NCI-H510A treated with DMSO at 0.1 percent for 48 hours (cell line): ENCODE results near the gene TLN1.

Experiments used
- DNase-seq: peaks from one replicate; lab custom pipeline; 2025; lab: John Stamatoyannopoulos, UW

Gene TLN1

DNA sequence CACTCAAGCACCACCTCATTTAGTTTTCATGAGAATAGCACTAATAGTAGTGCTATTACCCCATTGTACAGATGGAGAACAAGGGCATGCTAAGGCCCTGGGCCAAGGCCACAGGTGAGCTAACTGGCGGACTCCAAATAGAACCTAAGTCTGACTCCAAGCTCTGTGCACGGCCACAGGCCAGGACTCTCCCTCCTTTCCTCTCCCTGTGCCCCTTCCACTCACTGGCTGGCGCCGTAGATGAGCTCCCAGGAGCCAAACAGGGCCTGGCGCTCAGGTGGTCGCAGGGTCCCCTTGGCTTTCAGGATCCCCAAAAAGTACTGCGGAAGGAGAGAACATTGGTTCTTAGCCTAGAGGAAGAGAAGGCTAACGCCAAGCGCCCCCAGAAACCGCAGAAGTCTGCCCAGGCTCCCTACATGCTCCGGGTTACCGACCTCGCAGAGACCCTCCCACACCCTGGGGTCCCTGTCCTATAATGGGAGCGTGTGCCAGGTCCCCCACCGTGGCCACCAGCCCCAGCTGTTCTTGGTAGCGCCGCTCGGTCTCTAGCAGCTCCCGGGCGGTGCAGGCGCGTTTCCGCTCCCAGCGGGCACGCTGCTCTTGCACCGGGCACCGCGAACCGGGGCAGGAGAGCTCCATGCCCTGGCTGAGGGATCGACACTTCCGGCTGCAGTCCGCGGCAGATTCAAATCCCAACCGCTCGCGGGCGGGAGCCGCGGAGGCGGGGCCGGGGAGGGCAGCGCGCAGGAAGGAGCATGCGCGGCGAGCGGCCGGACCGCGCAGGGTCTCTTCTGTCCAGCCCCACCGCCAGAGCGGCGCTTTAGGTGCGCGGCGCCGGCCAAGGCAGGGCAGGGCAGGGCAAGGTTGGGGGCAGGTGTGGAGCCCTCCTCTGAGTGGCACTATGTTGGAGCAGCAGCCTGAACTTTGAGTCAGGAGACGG is 67.2 kb downstream of the TLN1 start, which contains the start of gene ARHGEF39:
ARHGEF39 (minus strand) TSS at position 665 of the 940 bp plus-strand sequence; CDS start at position 639, 26 bp downstream.
- DNase-seq: peak; percentile 71

DNA sequence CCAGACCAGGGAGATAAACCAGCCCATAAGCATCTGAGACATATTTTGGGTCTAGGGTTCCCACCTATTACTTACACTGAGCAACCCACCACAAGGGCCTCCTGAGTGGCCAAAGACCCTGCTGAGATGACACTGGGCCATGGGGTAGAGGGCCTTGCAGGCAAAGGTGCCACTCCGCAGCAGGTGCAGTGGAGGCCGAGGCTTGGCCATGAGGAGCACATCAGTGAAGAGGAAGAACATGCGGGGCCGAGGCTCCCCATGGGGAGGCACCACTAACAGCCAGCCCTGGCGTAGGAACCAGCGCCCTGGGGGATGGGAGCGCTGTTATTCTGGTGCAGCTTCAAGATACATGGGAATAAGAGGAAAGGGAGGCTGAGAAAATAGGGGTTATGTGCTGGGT is 69.6 kb downstream of the TLN1 start:
- DNase-seq: no peak

DNA sequence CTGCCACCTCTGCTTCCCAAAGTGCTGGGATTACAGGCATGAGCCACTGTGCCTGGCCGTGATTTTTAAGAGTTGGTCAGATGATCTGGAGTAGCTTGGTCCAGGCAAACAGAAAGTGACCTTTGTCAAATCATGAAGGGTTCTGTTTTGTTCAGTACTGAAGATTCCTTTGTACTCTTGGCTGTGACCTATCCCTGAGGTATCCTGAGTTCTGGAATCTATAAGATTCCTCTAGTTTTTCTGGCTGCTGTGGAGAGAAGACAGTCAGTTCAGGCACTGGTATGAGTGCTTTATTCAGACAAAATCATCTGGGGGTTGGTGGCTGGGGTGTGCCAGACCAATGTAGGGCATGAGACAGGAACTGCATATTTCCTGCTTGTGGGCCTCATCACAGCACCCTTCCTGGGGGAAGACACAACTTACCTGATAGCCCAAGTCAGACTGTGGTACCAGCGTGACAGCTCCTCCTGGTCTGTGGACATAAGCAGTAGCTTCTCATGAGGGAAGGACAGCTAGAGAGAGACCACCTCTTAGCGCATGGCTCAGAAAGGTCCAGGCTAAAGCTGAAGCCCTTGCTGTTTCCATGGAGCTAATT is 70.1 kb downstream of the TLN1 start:
- DNase-seq: no peak

- no peak for DNase-seq
Observed at GRCh38 chr9:35660966-35661415, 71.0 kb downstream of the TLN1 start.

DNA sequence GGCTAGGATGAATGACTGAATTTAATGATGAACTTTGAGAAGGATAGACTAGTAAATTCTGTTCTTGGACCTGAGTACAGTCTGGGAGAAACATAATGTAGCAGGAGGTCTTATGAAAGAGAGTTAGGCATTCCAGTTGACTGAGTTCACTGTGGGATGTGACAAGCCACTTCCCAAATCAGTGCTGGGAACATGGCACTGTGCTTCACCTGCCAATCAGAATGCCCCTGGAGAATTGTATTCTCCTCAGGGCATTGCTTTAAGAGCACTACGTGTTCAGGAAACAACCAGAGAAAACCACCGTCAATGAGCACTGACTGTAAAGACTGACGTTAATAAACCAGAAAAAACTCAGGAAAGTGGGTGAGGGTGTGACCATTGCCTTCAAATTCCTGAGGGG is 72.7 kb downstream of the TLN1 start:
- DNase-seq: no peak

- peak; percentile 23 for DNase-seq
Observed at GRCh38 chr9:35658968-35659220, 73.1 kb downstream of the TLN1 start.

GRCh38 chr9:35658137-35658967 is 73.6 kb downstream of the TLN1 start, which contains the start of gene CCDC107:
Gene CCDC107, plus strand, starts transcription at chr9:35658292. Its CDS starts 88 bp downstream, at chr9:35658380.
- DNase-seq: peak; percentile 75

GRCh38 chr9:35657546-35658136 is 74.4 kb downstream of the TLN1 start, which contains the start of gene RMRP:
Gene RMRP, minus strand, starts transcription at chr9:35658019.
- DNase-seq: peak; percentile 91

DNA sequence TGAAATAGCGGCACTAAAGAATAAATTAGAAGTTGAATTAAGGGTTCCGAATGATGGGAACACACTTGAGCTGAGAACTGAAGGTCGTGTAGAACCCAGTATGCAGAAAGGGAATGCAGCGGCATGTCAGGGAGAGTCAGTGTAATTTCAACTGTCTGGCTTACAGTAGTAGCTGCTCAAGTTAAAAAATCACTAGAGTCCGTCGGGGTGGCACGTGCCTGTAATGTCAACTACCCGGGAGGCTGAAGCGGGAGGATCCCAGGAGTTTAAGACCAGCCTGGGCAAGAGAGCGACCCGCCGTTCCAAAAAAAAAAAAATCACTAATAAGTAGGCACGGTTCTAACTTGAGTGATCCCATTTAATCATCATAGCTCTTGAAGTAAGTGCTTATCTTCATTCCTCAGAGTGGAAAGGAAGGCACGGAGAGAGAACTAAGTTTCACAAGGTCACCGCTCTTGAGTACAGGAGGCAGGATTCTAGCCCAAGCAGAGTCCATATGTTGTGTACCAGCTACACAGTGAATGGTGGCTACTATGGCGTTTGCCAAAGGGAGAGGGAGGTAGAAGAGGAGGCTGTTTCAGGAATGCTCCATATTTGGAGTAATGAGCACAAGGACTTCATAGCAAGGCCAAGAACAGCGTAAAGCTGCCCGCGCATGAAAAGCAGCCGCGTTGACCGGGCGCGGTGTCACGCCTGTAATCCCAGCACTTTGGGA is 75.0 kb downstream of the TLN1 start:
- DNase-seq: peak; percentile 15

GRCh38 chr9:35656348-35656747 is 75.6 kb downstream of the TLN1 start:
- no peak for DNase-seq

- DNase-seq: no peak
Observed at GRCh38 chr9:35653611-35654010, 78.4 kb downstream of the TLN1 start.

DNA sequence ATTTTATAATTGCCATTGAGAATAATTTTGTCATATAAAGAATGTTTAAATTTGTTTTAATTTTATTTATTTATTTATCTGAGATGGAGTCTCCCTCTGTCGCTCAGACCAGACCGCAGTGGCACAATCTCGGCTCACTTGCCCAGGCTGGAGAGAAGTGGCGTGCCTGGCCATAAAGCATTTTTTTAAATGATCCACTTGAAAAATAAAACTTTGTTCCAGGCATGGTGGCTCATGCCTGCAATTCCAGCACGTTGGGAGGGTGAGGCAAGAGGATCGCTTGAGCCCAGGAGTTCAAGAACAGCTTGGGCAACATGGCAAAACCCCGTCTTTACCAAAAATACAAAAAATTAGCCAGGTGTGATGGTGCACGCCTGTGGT is 79.2 kb downstream of the TLN1 start:
- no peak for DNase-seq

GRCh38 chr9:35651956-35652828 is 79.8 kb downstream of the TLN1 start:
- DNase-seq: no peak

DNA sequence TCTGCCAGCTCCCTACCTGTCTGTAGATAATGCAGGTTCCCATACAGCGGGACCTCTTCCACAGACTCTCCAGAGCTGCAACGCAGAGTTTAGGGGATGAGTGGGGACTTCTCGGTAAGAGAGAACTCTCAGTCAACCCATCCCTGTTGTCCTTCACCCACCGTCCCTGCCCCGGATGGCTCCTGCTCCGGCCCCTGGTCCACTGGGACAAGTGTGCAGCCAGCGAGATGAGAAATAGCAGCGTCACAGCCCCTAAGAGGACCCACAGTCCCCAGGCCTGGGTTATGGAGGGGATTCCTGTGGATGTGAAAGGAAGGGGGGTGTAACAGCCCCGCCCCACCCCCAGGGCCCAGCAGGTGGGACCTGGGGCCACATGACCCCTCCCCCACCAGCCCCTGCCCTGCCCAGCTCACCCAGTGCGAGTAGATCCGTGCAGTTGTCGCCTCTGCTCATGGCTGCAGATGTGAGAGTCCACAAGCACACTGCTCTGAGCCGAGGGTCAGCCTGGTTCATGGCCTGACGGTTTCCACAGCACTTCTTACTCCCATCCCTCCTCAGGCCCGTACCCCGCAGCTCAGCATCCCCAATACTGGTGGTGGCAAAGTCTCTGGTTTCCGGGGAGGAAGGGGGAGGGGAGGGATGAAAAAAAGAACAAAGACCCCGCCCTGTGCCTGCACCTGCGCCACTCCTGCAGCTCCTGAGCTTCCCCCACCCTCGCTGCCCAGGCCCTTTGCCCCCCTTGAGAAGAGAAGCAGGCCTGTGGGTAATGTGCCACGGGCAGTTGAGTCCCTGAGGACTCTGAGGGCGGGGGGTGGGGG is 81.4 kb downstream of the TLN1 start, which contains the start of gene SIT1:
SIT1 (minus strand) TSS at position 591 of the 818 bp plus-strand sequence; CDS start at position 513, 78 bp downstream.
- peak; percentile 39 for DNase-seq

DNA sequence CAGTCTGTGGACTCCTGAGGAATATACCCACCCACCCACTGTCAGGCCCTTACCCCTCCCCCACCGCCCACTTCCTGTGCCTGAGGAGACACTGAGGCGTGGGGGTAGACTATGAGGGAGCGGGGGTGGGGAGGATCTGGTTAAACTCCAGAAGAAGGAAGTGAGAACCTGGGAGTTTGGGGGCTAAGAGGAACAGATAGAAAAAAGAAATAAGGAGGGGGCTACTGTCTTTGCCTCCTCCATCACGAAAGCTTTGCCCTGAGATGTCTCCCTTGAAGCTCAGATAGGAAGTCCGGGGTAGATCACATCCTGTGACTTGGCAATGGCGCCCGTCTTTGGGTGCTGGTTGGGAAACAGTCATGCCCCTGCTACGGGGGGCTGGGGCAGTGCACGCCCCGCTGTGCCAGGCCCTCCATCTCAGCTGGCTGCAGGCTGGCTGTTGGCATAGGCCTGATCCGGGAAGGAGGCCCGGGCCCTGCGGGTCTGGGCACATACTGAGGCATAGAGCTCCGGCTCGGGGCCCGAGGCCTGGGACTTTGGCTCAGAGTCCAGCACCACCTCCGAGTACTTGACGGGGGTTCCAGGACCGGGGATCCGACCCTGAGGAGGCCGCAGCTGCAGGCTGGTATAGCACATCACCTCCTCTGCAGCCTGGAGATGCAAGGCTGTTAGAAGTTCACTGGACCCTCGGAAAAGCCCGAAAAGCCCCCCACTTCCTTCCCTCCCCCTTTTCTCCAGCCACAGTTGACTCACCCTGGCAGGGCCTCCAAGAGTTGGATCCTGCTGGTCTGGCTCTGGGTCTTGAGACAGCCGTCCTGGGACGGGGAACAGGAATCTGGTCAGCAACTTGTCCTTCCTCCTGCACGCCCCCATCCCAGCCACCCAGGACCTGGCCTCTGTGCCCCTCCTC is 82.3 kb downstream of the TLN1 start:
- no peak for DNase-seq
